GM21381 (cell line): ENCODE measurements around the gene SCMH1.

Experiments
- ATAC-seq: cut with Tn5 transposase; IDR thresholded peaks from one replicate; pipeline ENCODE4 v1.9.1; 2021; ENCODE audit warnings: mild to moderate bottlenecking, moderate library complexity; ENCODE audit not compliant: unreplicated experiment

The SCMH1 gene

DNA sequence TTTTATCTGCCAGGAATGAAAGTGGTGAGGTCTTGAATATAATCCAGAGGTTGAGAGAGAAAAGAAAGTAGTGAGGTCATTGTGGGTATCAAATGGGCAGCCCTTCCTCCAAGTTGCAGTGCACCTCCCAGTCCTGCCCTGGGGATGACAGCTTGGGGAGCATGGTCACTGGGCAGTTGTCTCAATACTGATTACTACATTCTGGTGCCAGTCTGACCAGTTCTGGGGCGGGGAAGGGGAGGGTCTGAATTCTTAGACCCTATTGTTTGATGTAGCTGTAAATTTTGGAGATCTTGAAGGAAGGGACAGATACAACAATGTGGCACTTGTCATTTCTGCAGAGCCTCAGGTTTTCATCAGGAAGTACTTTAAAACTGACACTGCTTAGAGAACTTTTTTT lies 231.8 kb downstream of the SCMH1 start:
- ATAC-seq = no peak

DNA sequence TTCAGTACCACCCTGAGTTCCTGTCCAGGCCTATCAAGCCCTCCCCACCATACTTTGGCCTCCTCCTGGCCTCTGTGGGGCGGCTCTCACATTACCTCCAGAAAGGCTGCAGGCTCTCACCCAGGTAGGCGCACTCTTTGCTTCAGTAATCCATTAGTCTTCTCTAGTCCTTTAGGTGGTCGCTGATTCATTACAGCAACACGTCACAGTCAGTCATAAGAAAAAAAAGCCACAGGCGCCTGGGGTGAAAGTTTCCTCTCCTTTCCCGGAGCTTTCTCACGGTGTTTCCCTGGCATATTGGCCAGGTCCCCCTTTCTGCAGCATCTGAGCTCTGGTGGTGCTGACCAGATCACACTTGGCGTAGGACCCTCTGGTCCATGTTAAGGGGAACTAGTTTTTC lies 232.6 kb downstream of the SCMH1 start:
- ATAC-seq = no peak

DNA sequence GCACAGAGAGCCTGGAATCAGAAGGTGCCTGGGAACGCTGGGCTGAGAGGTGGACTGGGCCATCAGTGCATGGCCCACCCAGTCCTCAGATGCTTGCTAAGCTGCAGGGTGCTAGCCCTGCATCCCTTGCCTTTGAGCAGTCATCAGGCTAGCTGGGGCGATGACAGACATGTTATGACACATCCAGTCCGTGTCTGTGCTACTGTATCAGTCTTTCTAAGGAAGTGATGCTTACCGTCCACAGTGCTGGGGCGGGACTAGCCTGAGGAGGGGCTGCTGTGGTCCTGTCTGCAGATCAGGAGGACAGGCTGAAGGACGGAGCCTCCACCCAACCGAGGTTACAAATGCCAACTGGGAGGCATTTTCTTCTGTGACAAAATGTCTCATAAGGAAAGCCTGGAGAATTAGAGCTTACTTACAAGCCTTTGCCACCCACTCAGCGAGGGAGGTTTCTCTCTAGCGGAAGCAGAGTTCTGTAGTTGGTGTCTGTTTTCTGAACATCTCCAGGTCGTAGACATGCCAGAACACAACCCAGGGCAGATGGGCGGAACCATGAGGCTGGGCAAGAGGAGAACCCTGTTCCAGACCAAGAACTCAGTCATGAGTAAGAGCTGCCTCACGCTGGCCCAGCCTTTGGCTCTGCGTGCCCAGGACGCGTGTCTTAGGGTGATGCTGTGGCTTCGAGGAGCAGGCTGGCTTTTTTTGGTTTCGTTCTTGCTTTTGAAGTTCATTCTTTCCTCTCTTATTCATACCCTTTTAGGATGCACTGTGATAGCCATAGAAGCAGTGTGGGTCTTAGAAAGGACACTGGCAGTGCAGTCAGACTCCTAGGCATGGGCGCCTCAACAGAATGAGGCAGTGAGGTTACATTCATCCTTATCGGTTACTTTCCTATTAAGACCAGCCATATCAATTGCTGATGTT lies 234.9 kb downstream of the SCMH1 start:
- ATAC-seq = no peak

DNA sequence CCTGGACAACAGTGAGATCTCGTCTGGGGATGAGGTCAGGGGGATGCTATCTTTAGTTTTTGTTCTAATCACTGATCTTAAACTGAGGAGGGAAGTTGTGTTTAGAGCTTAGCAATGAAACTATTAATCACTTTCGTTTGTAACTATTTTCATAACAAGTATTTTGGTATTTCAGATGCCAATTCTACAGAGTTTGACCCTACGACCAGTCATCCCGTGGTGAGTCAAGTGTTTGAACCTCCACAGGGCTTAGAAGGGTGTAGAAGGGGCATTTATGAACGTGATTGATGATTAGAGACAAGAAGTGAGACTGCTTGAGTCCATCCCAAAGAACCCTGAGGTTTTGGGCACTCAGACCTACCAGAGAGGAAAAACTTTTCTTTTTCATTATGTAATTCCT lies 236.2 kb downstream of the SCMH1 start:
- ATAC-seq = no peak

DNA sequence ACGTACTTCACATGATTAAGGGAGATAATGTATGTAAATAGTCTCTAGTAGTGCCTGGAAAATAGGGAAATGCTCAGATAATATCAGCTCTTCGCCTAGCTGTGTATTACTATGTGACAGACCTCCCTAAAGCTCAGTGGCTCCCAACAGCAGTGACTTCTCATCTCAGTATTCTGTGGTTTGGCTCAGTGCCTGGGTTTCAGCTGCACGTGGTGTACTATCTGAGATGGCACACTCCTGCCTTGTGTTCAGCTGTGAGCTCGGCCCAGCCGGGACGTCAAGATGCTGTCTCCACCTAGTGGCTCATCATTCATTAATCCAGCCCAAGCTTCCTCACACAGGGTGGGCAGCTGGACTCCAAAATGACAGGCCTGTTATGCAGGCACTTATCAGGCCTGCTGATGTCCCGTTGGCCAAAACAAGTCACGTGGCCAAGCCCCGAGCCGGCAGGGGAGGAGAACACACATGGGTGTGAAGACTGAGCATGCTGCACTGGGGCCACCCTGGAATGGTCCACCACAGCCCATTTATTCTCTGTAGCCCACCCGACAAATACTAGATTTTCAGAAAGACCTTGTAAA lies 238.4 kb downstream of the SCMH1 start:
- ATAC-seq = peak; percentile 96

DNA sequence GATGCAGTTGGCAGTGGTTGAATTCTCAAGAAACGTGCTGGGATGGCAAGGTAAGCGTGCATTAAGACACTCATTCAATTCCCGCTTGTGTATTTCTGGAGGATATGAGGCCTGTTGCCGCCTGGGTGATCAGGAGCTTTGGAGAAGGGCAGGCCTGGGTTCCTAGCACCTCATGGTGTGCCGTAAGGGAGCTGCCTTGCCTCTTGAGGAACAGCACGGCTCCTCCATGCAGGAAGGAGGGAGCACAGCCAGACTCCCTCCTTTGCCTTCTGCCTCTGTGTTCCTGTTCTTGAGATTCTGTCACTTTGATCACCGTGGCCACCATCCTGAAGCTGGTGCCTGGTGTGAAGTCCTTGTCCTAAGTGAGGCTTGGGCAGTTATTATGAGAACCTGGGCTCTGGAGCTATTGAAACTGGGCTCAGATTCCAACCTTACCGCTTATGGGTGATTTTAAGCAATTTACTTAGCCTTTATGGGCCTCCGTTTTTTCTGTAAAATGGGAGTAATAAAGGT lies 238.9 kb downstream of the SCMH1 start:
- ATAC-seq = no peak

DNA sequence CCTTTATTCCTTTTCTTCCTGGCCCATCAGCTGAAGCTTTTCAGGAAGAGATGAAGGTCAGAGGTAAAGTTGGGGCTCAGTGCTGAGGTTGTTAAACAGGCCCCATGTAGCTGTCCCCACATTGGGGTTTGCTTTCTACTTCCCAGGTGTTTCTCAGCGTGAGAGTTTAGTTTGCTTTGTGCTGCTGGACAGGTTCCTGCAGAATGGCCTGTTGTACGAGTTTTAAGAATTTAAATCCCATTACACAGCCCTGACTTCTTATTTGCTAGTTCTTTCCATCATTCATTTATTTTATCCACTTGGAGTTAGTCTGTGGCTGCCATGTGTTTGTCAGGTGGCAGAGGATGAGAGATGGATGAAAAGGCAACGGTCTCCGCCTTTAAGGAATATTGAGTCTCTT lies 243.4 kb downstream of the SCMH1 start:
- ATAC-seq = no peak

DNA sequence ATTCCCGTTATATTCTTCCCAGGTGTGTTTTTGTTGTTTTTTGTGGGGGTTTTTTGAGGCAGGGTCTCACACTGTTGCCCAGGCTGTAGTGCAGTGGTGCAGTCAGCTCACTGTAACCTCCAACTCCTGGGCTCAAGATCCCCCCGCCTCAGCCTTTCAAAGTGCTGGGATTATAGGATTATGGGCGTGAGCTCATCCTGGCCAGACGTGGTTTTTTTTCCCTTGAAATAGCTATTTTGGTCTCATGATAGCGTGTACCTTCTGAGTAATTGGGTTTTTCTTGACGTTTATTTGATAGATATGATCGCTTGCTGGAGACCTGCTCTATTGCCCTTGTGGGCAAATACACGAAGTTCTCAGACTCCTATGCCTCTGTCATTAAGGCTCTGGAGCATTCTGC lies 245.0 kb downstream of the SCMH1 start:
- ATAC-seq = no peak

DNA sequence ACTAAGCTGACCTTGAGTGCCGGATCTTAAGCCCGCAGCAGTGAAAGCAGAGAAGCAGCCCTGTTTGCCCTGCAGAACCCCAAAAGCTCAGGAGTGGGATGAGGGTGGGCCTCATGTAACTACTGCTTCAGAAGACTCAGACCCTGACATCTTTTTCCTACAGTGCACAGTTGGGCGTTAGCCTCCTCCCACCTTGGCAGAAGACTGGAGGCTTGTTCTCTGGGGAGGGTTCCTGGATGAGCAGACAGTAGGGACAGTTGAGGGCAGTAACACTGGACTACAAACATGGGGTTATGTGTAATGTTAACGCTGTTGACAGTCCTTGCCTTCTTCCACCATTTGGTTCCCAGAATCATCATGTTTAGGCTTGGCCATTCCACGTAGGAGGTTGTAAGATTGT lies 253.0 kb downstream of the SCMH1 start:
- ATAC-seq = no peak

DNA sequence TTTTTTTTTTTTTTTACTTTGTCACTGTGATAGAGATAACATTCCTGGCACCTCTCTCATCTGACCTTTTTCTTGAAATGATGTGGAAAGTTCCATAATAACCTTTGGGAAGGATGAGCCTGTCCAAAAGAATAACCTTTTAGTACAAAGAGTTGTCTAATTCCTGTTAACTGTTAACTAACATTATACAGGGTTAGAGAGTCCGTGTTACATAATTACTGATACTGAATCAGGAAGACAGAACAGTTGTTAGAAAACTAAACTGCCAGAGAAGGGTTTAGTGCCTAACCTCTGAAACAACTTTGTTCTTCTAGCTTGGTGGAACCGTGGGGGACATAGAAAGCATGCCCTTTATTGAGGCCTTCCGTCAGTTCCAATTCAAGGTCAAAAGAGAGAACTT lies 253.8 kb downstream of the SCMH1 start:
- ATAC-seq = no peak

DNA sequence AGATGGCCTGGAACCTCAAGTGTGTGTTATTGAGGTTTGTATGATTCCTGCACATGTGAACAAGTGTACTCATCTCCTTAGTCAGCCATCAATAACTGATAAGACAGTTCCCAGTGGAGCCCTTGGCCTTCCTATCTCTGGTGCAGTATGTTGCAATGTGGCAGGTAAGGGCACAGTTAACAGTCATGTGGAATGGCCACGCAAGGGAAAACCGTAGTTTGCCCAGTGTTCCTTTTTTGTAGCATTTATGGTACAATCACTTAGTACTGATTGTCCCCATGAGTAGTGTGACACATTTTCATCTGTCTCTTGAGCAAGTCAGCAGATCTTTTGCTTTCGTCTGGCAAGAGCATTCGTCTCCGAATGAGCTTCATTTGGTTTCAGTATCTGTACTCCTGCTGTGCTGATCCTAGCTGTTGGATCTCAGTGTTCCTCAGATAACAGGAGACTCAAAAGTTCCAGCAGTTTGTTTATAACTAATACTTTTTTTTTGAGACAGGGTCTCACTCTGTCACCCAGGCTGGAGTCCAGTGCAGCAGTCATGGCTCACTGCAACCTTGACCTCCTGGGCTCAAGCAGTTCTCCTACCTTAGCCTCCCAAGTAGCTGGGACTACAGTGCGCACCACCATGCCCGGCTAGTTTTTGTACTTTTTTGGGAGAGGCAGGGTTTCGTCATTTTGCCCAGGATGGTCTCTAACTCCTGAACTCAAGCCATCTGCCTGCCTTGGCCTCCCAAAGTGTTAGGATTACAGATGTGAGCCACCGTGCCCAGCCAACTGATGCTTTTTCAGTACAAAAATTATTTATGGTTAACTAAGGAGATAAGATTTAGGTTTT lies 254.4 kb downstream of the SCMH1 start:
- no peak for ATAC-seq

DNA sequence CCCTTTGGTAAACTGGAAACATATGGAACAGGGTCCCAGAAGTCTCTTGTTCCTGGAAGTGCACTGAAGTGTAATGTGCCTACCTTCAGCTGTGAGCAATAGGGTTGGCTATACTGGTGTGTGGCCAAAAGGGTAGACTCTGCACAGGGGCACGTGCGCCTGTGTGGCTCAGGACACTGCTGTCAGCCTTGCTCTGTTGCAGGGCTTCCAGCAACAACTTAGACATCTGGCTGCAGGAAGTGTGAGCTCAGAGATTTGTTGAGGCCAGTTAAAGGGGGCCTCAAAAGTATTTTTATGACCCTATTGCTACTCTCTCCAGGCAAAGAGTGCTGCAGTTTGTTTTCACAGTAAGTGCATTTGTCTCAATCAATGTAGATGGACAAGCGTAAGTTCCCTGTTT lies 255.2 kb downstream of the SCMH1 start:
- no peak for ATAC-seq

DNA sequence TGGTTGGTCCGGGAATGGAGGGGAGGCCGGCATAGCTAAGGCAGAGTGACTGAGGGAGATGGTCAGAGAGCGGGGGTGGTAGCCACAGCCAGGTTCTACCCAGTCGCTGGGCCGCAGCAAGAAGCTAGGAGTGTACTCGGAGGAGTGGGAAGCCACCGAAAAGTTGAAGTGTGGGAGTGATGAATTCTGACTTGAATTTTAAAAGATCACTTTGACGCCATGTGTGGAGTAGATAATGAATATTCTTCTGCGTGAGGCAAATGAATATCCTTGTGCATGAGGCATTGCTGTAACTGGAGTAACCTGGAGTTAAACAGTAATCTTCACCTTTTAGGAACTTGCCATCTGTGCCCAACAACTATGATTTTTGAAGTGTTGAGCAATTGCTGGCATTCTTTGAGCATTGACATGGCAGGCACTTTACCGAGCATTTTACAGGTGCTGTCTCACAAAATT lies 255.8 kb downstream of the SCMH1 start:
- ATAC-seq = no peak

DNA sequence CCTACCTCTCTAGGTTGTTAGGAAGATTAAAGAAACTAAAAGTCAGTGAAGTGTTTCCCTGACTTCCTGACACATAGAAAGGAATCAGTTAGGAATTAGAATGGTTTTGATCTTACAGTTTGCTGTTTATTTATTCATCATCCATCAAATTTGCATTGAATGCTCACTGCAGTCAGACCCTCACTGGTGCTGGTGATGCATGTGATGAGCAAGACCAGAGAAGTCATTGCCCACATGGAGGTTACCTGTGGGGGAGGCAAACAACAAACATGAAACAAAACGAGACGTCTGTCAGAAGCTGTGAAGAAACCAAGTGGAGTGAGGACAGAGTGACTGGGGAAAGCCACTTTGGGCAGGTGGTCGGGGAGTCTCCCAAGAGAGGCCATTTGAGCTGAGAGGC lies 256.2 kb downstream of the SCMH1 start:
- ATAC-seq = no peak

DNA sequence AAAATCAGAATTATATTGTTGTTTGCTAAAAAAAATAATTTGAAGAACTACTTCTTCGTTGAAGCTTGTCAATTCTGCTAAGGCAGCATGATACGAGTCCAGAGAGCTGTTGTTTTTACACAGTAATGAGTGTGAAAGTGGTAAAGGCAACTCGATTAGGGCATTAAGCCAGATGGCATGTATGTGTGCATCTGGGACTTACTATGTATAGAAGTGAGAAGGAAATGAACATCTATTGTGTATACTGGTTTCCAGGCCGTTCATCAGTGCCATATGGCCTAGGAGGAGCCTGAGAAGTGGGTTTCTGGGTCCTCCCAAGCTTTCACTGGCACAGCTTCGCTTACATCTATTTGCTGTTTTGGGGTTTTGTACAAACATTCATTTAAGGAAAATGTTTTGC lies 256.9 kb downstream of the SCMH1 start:
- ATAC-seq = no peak

DNA sequence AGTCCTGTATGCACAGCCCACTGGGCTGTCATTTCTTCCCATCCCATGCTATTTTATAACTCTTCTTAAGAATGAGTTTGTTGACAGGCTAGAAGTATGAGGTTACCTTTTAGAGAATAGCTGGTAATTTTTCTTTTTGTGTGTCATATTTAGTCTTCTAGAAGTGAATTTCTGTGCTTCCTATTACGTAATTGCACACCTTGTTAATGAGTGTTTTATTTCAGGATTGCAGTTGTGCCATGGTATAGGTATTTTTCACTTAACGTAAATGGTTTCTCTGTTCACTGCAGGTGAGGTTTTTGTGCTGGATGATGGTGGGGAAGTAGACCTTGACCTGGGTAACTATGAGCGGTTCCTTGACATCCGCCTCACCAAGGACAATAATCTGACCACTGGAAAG lies 257.6 kb downstream of the SCMH1 start:
- no peak for ATAC-seq

DNA sequence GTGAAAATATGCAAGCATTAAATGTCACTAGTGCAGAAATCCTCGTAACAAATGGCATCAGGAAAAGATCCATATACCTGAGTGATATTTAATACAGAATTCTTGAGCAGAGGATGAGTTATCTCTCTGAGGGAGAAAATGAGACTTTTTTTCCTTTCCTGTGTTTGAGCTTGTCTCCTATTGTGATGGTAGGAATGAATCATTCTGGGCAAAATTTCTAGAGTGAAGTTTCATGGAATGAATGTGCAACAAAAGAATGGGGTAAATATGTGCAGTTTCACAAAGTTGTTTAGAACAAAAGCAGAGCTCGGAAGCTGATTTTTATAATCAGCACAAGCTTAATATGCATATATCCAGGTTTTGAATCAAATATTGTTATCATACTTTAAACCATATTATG lies 258.0 kb downstream of the SCMH1 start:
- ATAC-seq = no peak

DNA sequence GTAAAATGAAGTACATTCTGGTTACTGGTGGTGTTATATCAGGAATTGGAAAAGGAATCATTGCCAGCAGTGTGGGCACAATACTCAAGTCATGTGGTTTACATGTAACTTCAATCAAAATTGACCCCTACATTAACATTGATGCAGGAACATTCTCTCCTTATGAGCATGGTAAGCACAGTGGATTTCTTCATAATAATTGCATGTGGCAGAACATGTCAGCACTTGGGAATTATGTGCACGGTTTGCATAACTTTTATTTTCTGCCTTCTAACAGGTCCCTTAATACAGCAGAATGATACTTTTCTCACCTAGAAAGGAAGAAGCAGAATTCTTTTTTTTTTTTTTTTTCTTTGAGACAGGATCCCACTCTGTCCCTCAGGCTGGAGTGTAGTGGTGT lies 258.8 kb downstream of the SCMH1 start:
- ATAC-seq = no peak

DNA sequence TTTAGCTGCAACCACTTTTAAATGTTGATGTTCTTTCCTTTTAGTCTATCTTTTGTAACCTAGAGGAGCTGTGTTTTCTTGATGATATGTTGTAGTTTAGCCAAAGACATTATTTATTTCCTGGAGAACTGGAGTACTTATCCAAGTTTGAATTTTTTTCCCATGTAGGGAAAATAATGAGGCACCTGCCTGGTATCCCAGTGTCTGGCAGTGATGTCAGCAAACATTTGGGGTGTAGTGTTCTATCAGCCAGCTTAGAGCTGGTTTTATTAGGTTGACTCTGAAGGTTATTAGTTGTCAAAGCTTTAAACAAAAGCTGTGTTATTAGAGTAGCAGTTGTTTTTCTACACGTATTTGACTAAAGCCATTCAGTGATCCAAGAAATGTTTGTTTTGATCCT lies 259.4 kb downstream of the SCMH1 start:
- no peak for ATAC-seq

DNA sequence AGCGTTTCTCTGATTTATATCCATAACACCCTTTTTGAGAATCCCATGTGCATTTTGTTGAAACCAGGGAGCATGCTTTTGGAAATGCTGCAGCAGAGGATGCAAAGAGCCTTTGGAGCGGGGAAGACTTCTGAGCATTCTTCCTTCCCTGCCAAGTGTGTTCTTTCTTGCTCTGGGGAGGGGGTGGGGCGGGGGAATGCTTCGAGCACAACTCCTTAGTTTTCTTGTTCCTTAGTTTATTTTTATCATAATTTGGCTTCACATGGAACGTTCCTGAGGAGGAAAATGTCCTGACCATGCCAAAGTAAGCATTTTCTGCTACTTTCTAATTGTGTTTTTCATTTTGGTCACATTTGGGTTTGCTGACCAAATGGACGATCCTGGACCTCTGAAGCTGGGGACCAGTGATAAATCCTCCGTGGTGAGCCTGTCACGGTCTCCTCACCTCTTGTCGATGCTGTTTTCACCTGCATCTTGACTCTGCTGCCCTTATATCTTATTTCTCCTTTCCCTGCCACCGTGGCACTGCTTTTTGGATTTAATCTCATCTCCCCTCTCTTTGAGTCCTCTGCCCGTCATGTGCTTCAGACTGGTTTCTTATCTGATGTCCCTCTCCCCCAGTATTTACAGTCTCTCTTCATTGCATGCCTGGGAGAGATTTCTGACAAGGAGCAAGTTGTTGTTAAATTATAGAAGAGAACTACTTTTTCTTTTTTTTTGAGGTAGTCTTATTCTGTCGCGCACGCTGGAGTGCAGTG lies 260.2 kb downstream of the SCMH1 start:
- ATAC-seq = no peak
